ENCODE measurements around the gene ARMC9. TPM values are rescaled to one million over a fixed set of nuclear protein-coding genes. Genes with fewer than 3 reads are reported as not detected.

ARMC9 gene
- total RNA-seq, 1 donor from 2014 or later, result 19.3 TPM

GRCh38 chr2:231343006-231343710, 144.7 kb downstream of the ARMC9 start:
- Mint-ChIP-seq H3K9me3 (ENCODE audit: unreplicated experiment) (no peaks in the 10 kb centered on the region), H3K27ac (ENCODE audit: unreplicated experiment) (no peak overlapping the region), H3K4me3 (ENCODE audit: unreplicated experiment) (no peak overlapping the region), H3K4me1 (ENCODE audit: low read depth, unreplicated experiment) (peaks cover 12% of the 10 kb centered on the region), H3K36me3 (ENCODE audit: unreplicated experiment) (no peaks in the 10 kb centered on the region), H3K27me3 (ENCODE audit: unreplicated experiment) (peaks cover 2% of the 10 kb centered on the region)
- no peak for TF ChIP-seq CTCF (IDR thresholded peaks at IDR 0.05; ENCODE audit: partially characterized antibody, unreplicated experiment)
- no peak for DNase-seq

GRCh38 chr2:231343988-231344387, 145.6 kb downstream of the ARMC9 start:
- H3K27ac Mint-ChIP-seq (ENCODE audit: unreplicated experiment), result no peak overlapping the region
- H3K27me3 Mint-ChIP-seq (ENCODE audit: unreplicated experiment), result peaks cover 2% of the 10 kb centered on the region
- TF ChIP-seq CTCF (IDR thresholded peaks at IDR 0.05; ENCODE audit: partially characterized antibody, unreplicated experiment), result no peak
- H3K4me3 Mint-ChIP-seq (ENCODE audit: unreplicated experiment), result no peak overlapping the region
- H3K36me3 Mint-ChIP-seq (ENCODE audit: unreplicated experiment), result no peaks in the 10 kb centered on the region
- H3K9me3 Mint-ChIP-seq (ENCODE audit: unreplicated experiment), result peaks cover 2% of the 10 kb centered on the region
- DNase-seq, result no peak
- H3K4me1 Mint-ChIP-seq (ENCODE audit: low read depth, unreplicated experiment), result peaks cover 14% of the 10 kb centered on the region

GRCh38 chr2:231344851-231345250, 146.4 kb downstream of the ARMC9 start:
- H3K4me3 Mint-ChIP-seq (ENCODE audit: unreplicated experiment), result no peak overlapping the region

GRCh38 chr2:231347081-231347480, 148.7 kb downstream of the ARMC9 start:
- no peaks in the 10 kb centered on the region for H3K36me3 Mint-ChIP-seq (ENCODE audit: unreplicated experiment)
- peaks cover 2% of the 10 kb centered on the region for H3K9me3 Mint-ChIP-seq (ENCODE audit: unreplicated experiment)
- peaks cover 2% of the 10 kb centered on the region for H3K27me3 Mint-ChIP-seq (ENCODE audit: unreplicated experiment)
- no peak overlapping the region for H3K4me3 Mint-ChIP-seq (ENCODE audit: unreplicated experiment)
- TF ChIP-seq CTCF (IDR thresholded peaks at IDR 0.05; ENCODE audit: partially characterized antibody, unreplicated experiment), result no peak
- no peak for DNase-seq
- peaks cover 14% of the 10 kb centered on the region for H3K4me1 Mint-ChIP-seq (ENCODE audit: low read depth, unreplicated experiment)
- no peak overlapping the region for H3K27ac Mint-ChIP-seq (ENCODE audit: unreplicated experiment)

More at GRCh38 chr2:231344851-231345250, 146.4 kb downstream of the ARMC9 start:
- Mint-ChIP-seq H3K27me3 (ENCODE audit: unreplicated experiment) (peaks cover 2% of the 10 kb centered on the region), H3K36me3 (ENCODE audit: unreplicated experiment) (no peaks in the 10 kb centered on the region), H3K27ac (ENCODE audit: unreplicated experiment) (no peak overlapping the region), H3K9me3 (ENCODE audit: unreplicated experiment) (peaks cover 2% of the 10 kb centered on the region), H3K4me1 (ENCODE audit: low read depth, unreplicated experiment) (peaks cover 14% of the 10 kb centered on the region)
- TF ChIP-seq CTCF (IDR thresholded peaks at IDR 0.05; ENCODE audit: partially characterized antibody, unreplicated experiment), result no peak
- DNase-seq, result no peak

GRCh38 chr2:231347638-231348037, 149.2 kb downstream of the ARMC9 start:
- DNase-seq, result no peak
- H3K4me1 Mint-ChIP-seq (ENCODE audit: low read depth, unreplicated experiment), result peaks cover 14% of the 10 kb centered on the region
- peaks cover 2% of the 10 kb centered on the region for H3K9me3 Mint-ChIP-seq (ENCODE audit: unreplicated experiment)
- H3K27me3 Mint-ChIP-seq (ENCODE audit: unreplicated experiment), result peaks cover 2% of the 10 kb centered on the region
- no peak overlapping the region for H3K27ac Mint-ChIP-seq (ENCODE audit: unreplicated experiment)
- TF ChIP-seq CTCF (IDR thresholded peaks at IDR 0.05; ENCODE audit: partially characterized antibody, unreplicated experiment), result no peak
- H3K36me3 Mint-ChIP-seq (ENCODE audit: unreplicated experiment), result no peaks in the 10 kb centered on the region
- H3K4me3 Mint-ChIP-seq (ENCODE audit: unreplicated experiment), result no peak overlapping the region
